ENCODE data around the gene MYO3B. TPM values are rescaled to one million over a fixed set of nuclear protein-coding genes. Genes with fewer than 3 reads are reported as not detected.

MYO3B gene
- total RNA-seq, 1 donor from 2014 or later, result 0.22 TPM

- DNase-seq, result no peak
- no peak for TF ChIP-seq CTCF (IDR thresholded peaks at IDR 0.05; ENCODE audit: partially characterized antibody, unreplicated experiment)
- no peak overlapping the region for H3K4me3 Mint-ChIP-seq (ENCODE audit: unreplicated experiment)
- H3K9me3 Mint-ChIP-seq (ENCODE audit: unreplicated experiment), result peaks cover 7% of the 10 kb centered on the region
- no peaks in the 10 kb centered on the region for H3K4me1 Mint-ChIP-seq (ENCODE audit: low read depth, unreplicated experiment)
- H3K27ac Mint-ChIP-seq (ENCODE audit: unreplicated experiment), result no peak overlapping the region
- H3K27me3 Mint-ChIP-seq (ENCODE audit: unreplicated experiment), result peaks cover 4% of the 10 kb centered on the region
- H3K36me3 Mint-ChIP-seq (ENCODE audit: unreplicated experiment), result peaks cover 18% of the 10 kb centered on the region
These were observed 88.4 kb downstream of the MYO3B start for GRCh38 chr2:170266358-170266757.

GRCh38 chr2:170267071-170267470 lies 89.1 kb downstream of the MYO3B start:
- no peak for TF ChIP-seq CTCF (IDR thresholded peaks at IDR 0.05; ENCODE audit: partially characterized antibody, unreplicated experiment)
- Mint-ChIP-seq H3K27ac (ENCODE audit: unreplicated experiment) (no peak overlapping the region), H3K4me3 (ENCODE audit: unreplicated experiment) (no peak overlapping the region), H3K9me3 (ENCODE audit: unreplicated experiment) (peaks cover 6% of the 10 kb centered on the region), H3K4me1 (ENCODE audit: low read depth, unreplicated experiment) (no peaks in the 10 kb centered on the region), H3K27me3 (ENCODE audit: unreplicated experiment) (peaks cover 4% of the 10 kb centered on the region), H3K36me3 (ENCODE audit: unreplicated experiment) (peaks cover 11% of the 10 kb centered on the region)
- no peak for DNase-seq

- no peak overlapping the region for H3K27ac Mint-ChIP-seq (ENCODE audit: unreplicated experiment)
- no peaks in the 10 kb centered on the region for H3K27me3 Mint-ChIP-seq (ENCODE audit: unreplicated experiment)
- H3K4me1 Mint-ChIP-seq (ENCODE audit: low read depth, unreplicated experiment), result no peaks in the 10 kb centered on the region
- no peak for TF ChIP-seq CTCF (IDR thresholded peaks at IDR 0.05; ENCODE audit: partially characterized antibody, unreplicated experiment)
- no peaks in the 10 kb centered on the region for H3K9me3 Mint-ChIP-seq (ENCODE audit: unreplicated experiment)
- no peaks in the 10 kb centered on the region for H3K36me3 Mint-ChIP-seq (ENCODE audit: unreplicated experiment)
- no peak overlapping the region for H3K4me3 Mint-ChIP-seq (ENCODE audit: unreplicated experiment)
- DNase-seq, result no peak
These were observed 92.4 kb downstream of the MYO3B start for GRCh38 chr2:170270278-170270864.

- no peaks in the 10 kb centered on the region for H3K9me3 Mint-ChIP-seq (ENCODE audit: unreplicated experiment)
- H3K27me3 Mint-ChIP-seq (ENCODE audit: unreplicated experiment), result no peaks in the 10 kb centered on the region
- no peak for TF ChIP-seq CTCF (IDR thresholded peaks at IDR 0.05; ENCODE audit: partially characterized antibody, unreplicated experiment)
- no peak overlapping the region for H3K4me3 Mint-ChIP-seq (ENCODE audit: unreplicated experiment)
- no peaks in the 10 kb centered on the region for H3K36me3 Mint-ChIP-seq (ENCODE audit: unreplicated experiment)
- no peaks in the 10 kb centered on the region for H3K4me1 Mint-ChIP-seq (ENCODE audit: low read depth, unreplicated experiment)
- no peak for DNase-seq
- no peak overlapping the region for H3K27ac Mint-ChIP-seq (ENCODE audit: unreplicated experiment)
These were observed 93.4 kb downstream of the MYO3B start for GRCh38 chr2:170271340-170271739.

GRCh38 chr2:170276056-170276455 lies 98.1 kb downstream of the MYO3B start:
- Mint-ChIP-seq H3K27me3 (ENCODE audit: unreplicated experiment) (no peaks in the 10 kb centered on the region), H3K27ac (ENCODE audit: unreplicated experiment) (no peak overlapping the region)
- no peak for TF ChIP-seq CTCF (IDR thresholded peaks at IDR 0.05; ENCODE audit: partially characterized antibody, unreplicated experiment)

More at GRCh38 chr2:170276056-170276455, 98.1 kb downstream of the MYO3B start:
- Mint-ChIP-seq H3K9me3 (ENCODE audit: unreplicated experiment) (no peaks in the 10 kb centered on the region), H3K36me3 (ENCODE audit: unreplicated experiment) (no peaks in the 10 kb centered on the region), H3K4me3 (ENCODE audit: unreplicated experiment) (no peak overlapping the region), H3K4me1 (ENCODE audit: low read depth, unreplicated experiment) (no peaks in the 10 kb centered on the region)
- DNase-seq, result no peak
